Measurements from ENCODE around the gene ARL8A.

- TF ChIP-seq POLR2AphosphoS5 (IDR thresholded peaks at IDR 0.05) (no peak), CTCF (IDR thresholded peaks at IDR 0.05) (no peak), POLR2A (IDR thresholded peaks at IDR 0.05) (no peak)
Measured at GRCh38 chr1:202133001-202133400, 11.5 kb downstream of the ARL8A start.
